SU-DHL-6 (cell line): ENCODE results near the gene OXSR1.

ENCODE experiments used
- H2AFZ ChIP-seq: fragments of 200-600 bp; sonication (generic); 2 replicates; pipeline ENCODE4 v1.6.1; 2014; ENCODE audit warnings: low read depth, mild to moderate bottlenecking, moderate library complexity, mixed read lengths, antibody characterized with exemption, low read length; ENCODE audit not compliant: severe bottlenecking
- H3F3A ChIP-seq: fragments of 200-600 bp; shearing (Covaris generic); 2 replicates; pipeline ENCODE4 v1.6.0; 2016; ENCODE audit warnings: antibody characterized with exemption, mild to moderate bottlenecking; ENCODE audit not compliant: insufficient read depth
- H3K27ac ChIP-seq: fragments of 200-600 bp; sonication (generic); 2 replicates; pipeline ENCODE4 v1.5.1; 2016; ENCODE audit warnings: low read depth, mild to moderate bottlenecking, low read length, moderate library complexity, mixed read lengths
- H3K27me3 ChIP-seq: fragments of 200-600 bp; sonication (generic), shearing (Covaris generic); 2 replicates; pipeline ENCODE4 v1.6.0; 2014; ENCODE audit warnings: mild to moderate bottlenecking, low read length
- H3K36me3 ChIP-seq: fragments of 200-600 bp; sonication (generic); 2 replicates; pipeline ENCODE4 v1.6.1; 2014; ENCODE audit warnings: mild to moderate bottlenecking, low read length, mixed read lengths
- H3K4me2 ChIP-seq: fragments of 300-600, 200-600 bp; shearing (Covaris generic), sonication (generic); 2 replicates; pipeline ENCODE4 v1.6.0; 2014; ENCODE audit warnings: low read length, low read depth, mild to moderate bottlenecking; ENCODE audit not compliant: poor library complexity, severe bottlenecking
- H3K4me3 ChIP-seq: fragments of 200-600 bp; sonication (generic); 2 replicates; pipeline ENCODE4 v1.5.1; 2014; ENCODE audit warnings: antibody characterized with exemption, low read length, mild to moderate bottlenecking, mixed read lengths; ENCODE audit not compliant: insufficient read depth, poor library complexity, severe bottlenecking
- H3K79me2 ChIP-seq: fragments of 200-600 bp; sonication (generic); 2 replicates; pipeline ENCODE4 v1.6.1; 2014; ENCODE audit warnings: mild to moderate bottlenecking, low read length, moderate library complexity; ENCODE audit not compliant: insufficient read depth
- H3K9ac ChIP-seq: fragments of 200-600 bp; sonication (generic); 2 replicates; pipeline ENCODE4 v1.7.0; 2014; ENCODE audit warnings: mild to moderate bottlenecking, low read length
- H3K9me2 ChIP-seq: fragments of 200-600 bp; sonication (generic); replicated peaks from 2 replicates; pipeline ENCODE4 v1.6.1; 2014; ENCODE audit warnings: low read length; ENCODE audit not compliant: insufficient read depth
- H3K9me3 ChIP-seq: fragments of 200-600 bp; sonication (generic); 2 replicates; pipeline ENCODE4 v1.6.1; 2014; ENCODE audit warnings: low read length, mixed read lengths; ENCODE audit not compliant: insufficient read depth
- H4K20me1 ChIP-seq: fragments of 200-600 bp; sonication (generic); 2 replicates; pipeline ENCODE4 v1.6.1; 2014; ENCODE audit warnings: low read depth, mild to moderate bottlenecking, antibody characterized with exemption, low read length, moderate library complexity, mixed read lengths
- CTCF ChIP-seq: fragments of 200-600 bp; sonication (generic); IDR thresholded peaks from one replicate; pipeline ENCODE4 v1.5.1; 2017; ENCODE audit warnings: antibody characterized with exemption, mild to moderate bottlenecking, low read length, moderate library complexity; ENCODE audit not compliant: insufficient read depth, poor library complexity, severe bottlenecking
- EZH2phosphoT487 ChIP-seq: fragments of 200-600 bp; sonication (generic), shearing (Covaris generic); conservative IDR thresholded peaks from 2 replicates; pipeline ENCODE4 v1.6.1; 2018; ENCODE audit warnings: mild to moderate bottlenecking, antibody characterized with exemption, low read length, moderate library complexity, mixed read lengths

The OXSR1 gene

GRCh38 chr3:38164952-38165721 lies at the start of gene OXSR1:
Gene OXSR1, plus strand, starts transcription at chr3:38165537. Its CDS starts 340 bp downstream, at chr3:38165877.
- H3K4me3 ChIP-seq, result peak within 1 kb of the TSS; percentile 79
- H4K20me1 ChIP-seq, result peaks cover 10% of the 10 kb centered on the region
- H3K9me2 ChIP-seq, result no peaks in the 10 kb centered on the region
- H3K4me2 ChIP-seq, result peak within 1 kb of the TSS; percentile 95
- peaks cover 46% of the 10 kb centered on the region for H3K79me2 ChIP-seq
- TF ChIP-seq EZH2phosphoT487 (no peak), CTCF (no peak)
- peak within 1 kb of the TSS; percentile 81 for H2AFZ ChIP-seq
- H3F3A ChIP-seq, result peaks cover 16% of the 10 kb centered on the region
- H3K36me3 ChIP-seq, result no peaks in the 10 kb centered on the region
- peak within 1 kb of the TSS; percentile 88 for H3K27ac ChIP-seq
- H3K9ac ChIP-seq, result peak within 1 kb of the TSS; percentile 88
- H3K9me3 ChIP-seq, result no peaks in the 10 kb centered on the region
- no peaks in the 10 kb centered on the region for H3K27me3 ChIP-seq

GRCh38 chr3:38115645-38116427 lies 49.5 kb upstream of the OXSR1 start:
- Histone ChIP-seq H3K4me3 (no peak overlapping the region), H3K9me2 (no peaks in the 10 kb centered on the region), H2AFZ (no peak overlapping the region), H3K79me2 (no peaks in the 10 kb centered on the region), H3K36me3 (no peaks in the 10 kb centered on the region), H4K20me1 (no peaks in the 10 kb centered on the region), H3K27me3 (no peaks in the 10 kb centered on the region), H3K27ac (no peak overlapping the region), H3K9me3 (no peaks in the 10 kb centered on the region), H3K9ac (no peak overlapping the region), H3F3A (no peaks in the 10 kb centered on the region), H3K4me2 (no peak overlapping the region)
- TF ChIP-seq CTCF (no peak), EZH2phosphoT487 (no peak)

- no peak overlapping the region for H2AFZ ChIP-seq
- no peak for TF ChIP-seq CTCF
- no peak for TF ChIP-seq EZH2phosphoT487
- H4K20me1 ChIP-seq, result no peaks in the 10 kb centered on the region
- no peaks in the 10 kb centered on the region for H3K27me3 ChIP-seq
- no peaks in the 10 kb centered on the region for H3K36me3 ChIP-seq
- no peaks in the 10 kb centered on the region for H3F3A ChIP-seq
- no peaks in the 10 kb centered on the region for H3K9me2 ChIP-seq
- H3K27ac ChIP-seq, result no peak overlapping the region
- no peak overlapping the region for H3K4me2 ChIP-seq
- H3K9ac ChIP-seq, result no peak overlapping the region
- no peaks in the 10 kb centered on the region for H3K9me3 ChIP-seq
- H3K4me3 ChIP-seq, result no peak overlapping the region
- H3K79me2 ChIP-seq, result no peaks in the 10 kb centered on the region
Observed at GRCh38 chr3:38116471-38117162, 48.7 kb upstream of the OXSR1 start.
